ENCODE measurements around the gene VCX3B. TPM values are rescaled to one million over a fixed set of nuclear protein-coding genes. Genes with fewer than 3 reads are reported as not detected.
"Not testable (repeated sequence)": the region's sequence is repeated elsewhere in the genome, so short reads cannot be mapped to it uniquely, and the experiment has no call there.

VCX3B gene
- not detected for total RNA-seq

- not testable (repeated sequence) for TF ChIP-seq CTCF (IDR thresholded peaks at IDR 0.05; ENCODE audit: low read depth)
Measured at GRCh38 chrX:8464530-8464929, at the start of gene VCX3B. TSS of gene VCX3B (plus strand) at chrX:8464830. CDS start at chrX:8465451, 621 bp downstream.

GRCh38 chrX:8418301-8418700 lies 46.3 kb upstream of the VCX3B start:
- no peak for TF ChIP-seq CTCF (IDR thresholded peaks at IDR 0.05; ENCODE audit: low read depth)

GRCh38 chrX:8424912-8425311 lies 39.7 kb upstream of the VCX3B start:
- TF ChIP-seq CTCF (IDR thresholded peaks at IDR 0.05; ENCODE audit: low read depth) = no peak

GRCh38 chrX:8429692-8430249 lies 34.9 kb upstream of the VCX3B start:
- no peak for TF ChIP-seq CTCF (IDR thresholded peaks at IDR 0.05; ENCODE audit: low read depth)

GRCh38 chrX:8430444-8430843 lies 34.2 kb upstream of the VCX3B start:
- TF ChIP-seq CTCF (IDR thresholded peaks at IDR 0.05; ENCODE audit: low read depth) = no peak

- TF ChIP-seq CTCF (IDR thresholded peaks at IDR 0.05; ENCODE audit: low read depth) = no peak
Measured at GRCh38 chrX:8432396-8432795, 32.2 kb upstream of the VCX3B start.

- TF ChIP-seq CTCF (IDR thresholded peaks at IDR 0.05; ENCODE audit: low read depth) = no peak
Measured at GRCh38 chrX:8433109-8434062, 31.2 kb upstream of the VCX3B start.
